Measurements from ENCODE around the gene RB1. TPM values are rescaled to one million over a fixed set of nuclear protein-coding genes. Genes with fewer than 3 reads are reported as not detected.

RB1 gene
- total RNA-seq, 1 experiment from 2014 or later, result 36.7 TPM

- no peak for ATAC-seq
- no peak overlapping the region for H3K27ac ChIP-seq (ENCODE audit: low read depth, low read length)
- no peak overlapping the region for H3K9ac ChIP-seq (ENCODE audit: low read length)
- RAD21 ChIA-PET (ENCODE audit: low non-redundant PET in 1 of 2, low total read pairs in 2 of 2, uncharacterized antibody in 2 of 2, unreplicated experiment in 2 of 2), result no interaction called here
- intact Hi-C loops (cut with micrococcal nuclease), result no loop called here
- no peaks in the 10 kb centered on the region for H3K27me3 ChIP-seq (ENCODE audit: insufficient read depth, low read length)
- POLR2A ChIA-PET, result no interaction called here
- H3K9me3 ChIP-seq (ENCODE audit: control insufficient read depth in 1 of 2, insufficient read depth in 1 of 2, low read depth in 1 of 2, low read length in 2 of 2), result no peaks in the 10 kb centered on the region
- no peaks in the 10 kb centered on the region for H3K4me1 ChIP-seq (ENCODE audit: control insufficient read depth in 1 of 2, insufficient read depth in 2 of 2, low read length in 2 of 2)
- TF ChIP-seq EZH2phosphoT487 (IDR thresholded peaks at IDR 0.05; ENCODE audit: borderline replicate concordance) (no peak), POLR2AphosphoS5 (IDR thresholded peaks at IDR 0.05; ENCODE audit: low read depth, low read length) (no peak), RAD21 (IDR thresholded peaks at IDR 0.05; ENCODE audit: low read depth) (no peak), EGR1 (IDR thresholded peaks at IDR 0.05; ENCODE audit: low read depth) (no peak), SRF (IDR thresholded peaks at IDR 0.05; ENCODE audit: low read depth) (no peak), CBX3 (IDR thresholded peaks at IDR 0.05; ENCODE audit: low read depth) (no peak), ZFX (IDR thresholded peaks at IDR 0.05) (no peak), SIN3A (IDR thresholded peaks at IDR 0.05; ENCODE audit: low read depth) (no peak), ZBTB33 (IDR thresholded peaks at IDR 0.05; ENCODE audit: extremely low read depth, insufficient replicate concordance, low read length) (no peak), EZH2 (IDR thresholded peaks at IDR 0.05) (no peak), CEBPB (IDR thresholded peaks at IDR 0.05; ENCODE audit: low read depth) (no peak)
- TF ChIP-seq, protein P1, sequence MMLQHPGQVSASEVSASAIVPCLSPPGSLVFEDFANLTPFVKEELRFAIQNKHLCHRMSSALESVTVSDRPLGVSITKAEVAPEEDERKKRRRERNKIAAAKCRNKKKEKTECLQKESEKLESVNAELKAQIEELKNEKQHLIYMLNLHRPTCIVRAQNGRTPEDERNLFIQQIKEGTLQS (IDR thresholded peaks at IDR 0.05), result no peak
- H2AFZ ChIP-seq (ENCODE audit: low read depth, low read length, poor library complexity, severe bottlenecking), result no peak overlapping the region
- no peaks in the 10 kb centered on the region for H3K9me2 ChIP-seq (ENCODE audit: insufficient read depth)
- BruUV-seq (replicated peaks), result no TSS peak
- no peaks in the 10 kb centered on the region for H3K36me3 ChIP-seq (ENCODE audit: control insufficient read depth in 1 of 2, insufficient read depth in 2 of 2, low read length in 2 of 2)
- H4K20me1 ChIP-seq (ENCODE audit: insufficient read depth), result no peaks in the 10 kb centered on the region
- H3K79me2 ChIP-seq (ENCODE audit: insufficient read depth, low read length), result peaks cover 32% of the 10 kb centered on the region
- DNase-seq (ENCODE audit: low read depth, low spot score), result no peak
- no peak overlapping the region for H3K4me3 ChIP-seq (replicated peaks in 1 of 2; ENCODE audit: low read depth in 1 of 2, low read length in 2 of 2)
- H3K4me2 ChIP-seq (ENCODE audit: low read length), result no peak overlapping the region
- CTCF ChIA-PET, result no interaction called here
Measured at GRCh38 chr13:48311223-48311622, 7.7 kb downstream of the RB1 start.
